Mesendoderm (in vitro differentiated cells): Measurements from ENCODE around the gene CLPX.
"Not testable (repeated sequence)": the region's sequence is repeated elsewhere in the genome, so short reads cannot be mapped to it uniquely, and the experiment has no call there.

ENCODE experiments used
- DNase-seq: peaks from one replicate; pipeline ENCODE4 v3.0.0; 2013
- H2AK5ac ChIP-seq: 2 replicates; pipeline ENCODE4 v1.6.1; 2013; ENCODE audit warnings: low read length, inconsistent platforms
- H2BK120ac ChIP-seq: 2 replicates; pipeline ENCODE4 v1.6.1; 2013; ENCODE audit warnings: low read depth, mild to moderate bottlenecking, low read length, moderate library complexity, mixed read lengths
- H2BK15ac ChIP-seq: replicated peaks from 2 replicates; pipeline ENCODE4 v1.6.1; 2013; ENCODE audit warnings: low read depth, mild to moderate bottlenecking, moderate library complexity
- H2BK5ac ChIP-seq: 2 replicates; pipeline ENCODE4 v1.6.1; 2013; ENCODE audit warnings: low read length, inconsistent platforms
- H3K18ac ChIP-seq: 2 replicates; pipeline ENCODE4 v1.6.1; 2013; ENCODE audit warnings: mild to moderate bottlenecking, low read length, mixed read lengths
- H3K23ac ChIP-seq: one replicate; pipeline ENCODE4 v1.6.1; 2013; ENCODE audit warnings: low read length
- H3K27ac ChIP-seq: 2 replicates; pipeline ENCODE4 v1.5.1; 2013; ENCODE audit warnings: low read depth, mild to moderate bottlenecking, inconsistent platforms, low read length, moderate library complexity
- H3K27me3 ChIP-seq: 2 replicates; pipeline ENCODE4 v1.6.1; 2013; ENCODE audit warnings: low read length, control low read depth, mild to moderate bottlenecking, inconsistent platforms; ENCODE audit not compliant: insufficient read depth, poor library complexity
- H3K36me3 ChIP-seq: 2 replicates; pipeline ENCODE4 v1.6.1; 2013; ENCODE audit warnings: low read length, inconsistent platforms; ENCODE audit not compliant: control insufficient read depth, insufficient read depth
- H3K4ac ChIP-seq: one replicate; pipeline ENCODE4 v1.6.1; 2013; ENCODE audit warnings: low read depth, mild to moderate bottlenecking, low read length, moderate library complexity
- H3K4me1 ChIP-seq: 2 replicates; pipeline ENCODE4 v1.6.1; 2013; ENCODE audit warnings: low read depth, low read length, inconsistent platforms; ENCODE audit not compliant: control insufficient read depth
- H3K4me2 ChIP-seq: 2 replicates; pipeline ENCODE4 v1.6.1; 2013; ENCODE audit warnings: low read length
- H3K4me3 ChIP-seq: 2 replicates; pipeline ENCODE4 v1.5.1; 2013; ENCODE audit warnings: mild to moderate bottlenecking, low read length
- H3K56ac ChIP-seq: one replicate; pipeline ENCODE4 v1.6.1; 2013; ENCODE audit warnings: low read length
- H3K79me1 ChIP-seq: 2 replicates; pipeline ENCODE4 v1.6.1; 2013; ENCODE audit warnings: low read length, inconsistent platforms
- H3K79me2 ChIP-seq: 2 replicates; pipeline ENCODE4 v1.6.1; 2013; ENCODE audit warnings: mild to moderate bottlenecking, low read length; ENCODE audit not compliant: control insufficient read depth, insufficient read depth
- H3K9ac ChIP-seq: 2 replicates; pipeline ENCODE4 v1.6.1; 2013; ENCODE audit warnings: low read length, inconsistent platforms
- H4K5ac ChIP-seq: one replicate; pipeline ENCODE4 v1.6.1; 2013; ENCODE audit warnings: low read length
- H4K8ac ChIP-seq: one replicate; pipeline ENCODE4 v1.6.1; 2013; ENCODE audit warnings: low read depth, mild to moderate bottlenecking, control low read depth, low read length, moderate library complexity
- WGBS: extraction: QIAGEN DNeasy Blood & Tissue Kit; methylation state at CpG from one replicate; pipeline ENCODE4 v1.1.7; 2013; ENCODE audit warnings: low lambda C conversion rate, missing lambda C conversion rate; ENCODE audit not compliant: insufficient coverage; ENCODE audit errors: extremely low coverage; 5-methylcytosine and 5-hydroxymethylcytosine counted together

The CLPX gene

GRCh38 chr15:65188472-65188871 is 3.3 kb upstream of the CLPX start:
- not testable (repeated sequence) for H3K4me2 ChIP-seq, H4K5ac ChIP-seq, H2BK15ac ChIP-seq, H2AK5ac ChIP-seq, H3K4me1 ChIP-seq, H4K8ac ChIP-seq, DNase-seq, H3K36me3 ChIP-seq, H3K79me1 ChIP-seq, H3K4ac ChIP-seq, H2BK120ac ChIP-seq, H3K27ac ChIP-seq, H3K4me3 ChIP-seq, H3K18ac ChIP-seq, H2BK5ac ChIP-seq, H3K9ac ChIP-seq, H3K56ac ChIP-seq, H3K27me3 ChIP-seq, H3K23ac ChIP-seq
- peaks cover 10% of the 10 kb centered on the region for H3K79me2 ChIP-seq
- WGBS, result no CpG with 5 or more reads among the region's 9 CpGs

- peak overlapping the region; percentile 89 for H3K18ac ChIP-seq
- no peaks in the 10 kb centered on the region for H3K36me3 ChIP-seq
- no peak overlapping the region for H2AK5ac ChIP-seq
- peaks cover 2% of the 10 kb centered on the region for H3K79me1 ChIP-seq
- peak overlapping the region; percentile 97 for H3K27ac ChIP-seq
- H4K5ac ChIP-seq, result no peak overlapping the region
- no peak overlapping the region for H3K23ac ChIP-seq
- H3K27me3 ChIP-seq, result no peaks in the 10 kb centered on the region
- H2BK120ac ChIP-seq, result no peak overlapping the region
- no peak overlapping the region for H4K8ac ChIP-seq
- H3K4me2 ChIP-seq, result peak overlapping the region; percentile 78
- peak overlapping the region; percentile 55 for H2BK5ac ChIP-seq
- peak overlapping the region; percentile 98 for H3K4me3 ChIP-seq
- WGBS, result no CpG with 5 or more reads among the region's 33 CpGs
- peak overlapping the region; percentile 93 for H3K56ac ChIP-seq
- peak overlapping the region; percentile 98 for H3K9ac ChIP-seq
- peak; percentile 78 for DNase-seq
- no peaks in the 10 kb centered on the region for H3K4me1 ChIP-seq
- H2BK15ac ChIP-seq, result no peak overlapping the region
- peak overlapping the region; percentile 20 for H3K4ac ChIP-seq
- peaks cover 17% of the 10 kb centered on the region for H3K79me2 ChIP-seq
These were observed 756 bp downstream of the CLPX start for GRCh38 chr15:65184305-65184867.

- DNase-seq, result no peak
- Histone ChIP-seq H3K27ac (no peak overlapping the region), H3K79me2 (peaks cover 17% of the 10 kb centered on the region), H3K18ac (no peak overlapping the region), H3K4ac (no peak overlapping the region), H3K27me3 (no peaks in the 10 kb centered on the region), H3K4me3 (peak overlapping the region; percentile 98), H2BK5ac (no peak overlapping the region), H2BK15ac (no peak overlapping the region), H4K5ac (no peak overlapping the region), H4K8ac (no peak overlapping the region), H2AK5ac (no peak overlapping the region), H3K23ac (no peak overlapping the region), H2BK120ac (no peak overlapping the region), H3K4me1 (no peaks in the 10 kb centered on the region), H3K9ac (peak overlapping the region; percentile 98), H3K36me3 (no peaks in the 10 kb centered on the region), H3K4me2 (peak overlapping the region; percentile 78), H3K56ac (peak overlapping the region; percentile 51), H3K79me1 (peaks cover 2% of the 10 kb centered on the region)
- 100% methylated on average over 1 of the region's 4 CpGs for whole genome bisulfite sequencing
These were observed 1.3 kb downstream of the CLPX start for GRCh38 chr15:65183865-65184159.

GRCh38 chr15:65182538-65182937 is 2.6 kb downstream of the CLPX start:
- Histone ChIP-seq H2BK5ac (no peak overlapping the region), H3K27ac (no peak overlapping the region), H3K56ac (no peak overlapping the region), H3K23ac (no peak overlapping the region), H3K27me3 (no peaks in the 10 kb centered on the region), H3K4me1 (no peaks in the 10 kb centered on the region), H2BK120ac (no peak overlapping the region), H3K79me2 (peaks cover 17% of the 10 kb centered on the region), H2BK15ac (no peak overlapping the region), H4K5ac (no peak overlapping the region), H3K4me3 (no peak overlapping the region), H3K36me3 (no peaks in the 10 kb centered on the region), H3K4me2 (no peak overlapping the region), H3K9ac (no peak overlapping the region), H2AK5ac (no peak overlapping the region), H3K79me1 (peaks cover 2% of the 10 kb centered on the region), H4K8ac (no peak overlapping the region), H3K18ac (no peak overlapping the region), H3K4ac (no peak overlapping the region)
- WGBS, result no CpG with 5 or more reads among the region's 4 CpGs
- DNase-seq, result no peak

- H2BK15ac ChIP-seq, H3K23ac ChIP-seq, DNase-seq, H3K27me3 ChIP-seq, H2AK5ac ChIP-seq, H3K4me3 ChIP-seq, H3K4ac ChIP-seq, H3K9ac ChIP-seq, H3K56ac ChIP-seq, H2BK120ac ChIP-seq, H3K27ac ChIP-seq, H3K4me2 ChIP-seq, H3K4me1 ChIP-seq, H3K36me3 ChIP-seq, H2BK5ac ChIP-seq, H3K79me1 ChIP-seq, H4K5ac ChIP-seq, H4K8ac ChIP-seq, H3K18ac ChIP-seq: not testable (repeated sequence)
- peaks cover 17% of the 10 kb centered on the region for H3K79me2 ChIP-seq
- WGBS, result no CpG with 5 or more reads among the region's 15 CpGs
These were observed 3.4 kb downstream of the CLPX start for GRCh38 chr15:65181582-65182353.

- Histone ChIP-seq H3K27me3 (no peaks in the 10 kb centered on the region), H3K4me2 (no peak overlapping the region), H2BK15ac (no peak overlapping the region), H3K18ac (no peak overlapping the region), H4K8ac (no peak overlapping the region), H3K79me2 (peaks cover 17% of the 10 kb centered on the region), H4K5ac (no peak overlapping the region), H2AK5ac (no peak overlapping the region), H2BK5ac (no peak overlapping the region), H3K36me3 (no peaks in the 10 kb centered on the region), H3K9ac (no peak overlapping the region), H3K4ac (no peak overlapping the region), H3K23ac (no peak overlapping the region), H2BK120ac (no peak overlapping the region), H3K4me3 (no peak overlapping the region), H3K4me1 (no peaks in the 10 kb centered on the region), H3K56ac (no peak overlapping the region), H3K79me1 (peaks cover 2% of the 10 kb centered on the region), H3K27ac (no peak overlapping the region)
- no CpG with 5 or more reads among the region's 3 CpGs for WGBS
- DNase-seq, result no peak
These were observed 5.0 kb downstream of the CLPX start for GRCh38 chr15:65180167-65180566.
